GM12872 (cell line): Measurements from ENCODE around the gene CARMIL3.

Source experiments
- TF ChIP-seq, protein P1 (sequence below): IDR thresholded peaks from 3 replicates; pipeline ENCODE4 v1.5.1; 2011; ENCODE audit warnings: low read depth, mild to moderate bottlenecking, low read length, moderate library complexity; ENCODE audit not compliant: insufficient read depth

Gene CARMIL3

DNA sequence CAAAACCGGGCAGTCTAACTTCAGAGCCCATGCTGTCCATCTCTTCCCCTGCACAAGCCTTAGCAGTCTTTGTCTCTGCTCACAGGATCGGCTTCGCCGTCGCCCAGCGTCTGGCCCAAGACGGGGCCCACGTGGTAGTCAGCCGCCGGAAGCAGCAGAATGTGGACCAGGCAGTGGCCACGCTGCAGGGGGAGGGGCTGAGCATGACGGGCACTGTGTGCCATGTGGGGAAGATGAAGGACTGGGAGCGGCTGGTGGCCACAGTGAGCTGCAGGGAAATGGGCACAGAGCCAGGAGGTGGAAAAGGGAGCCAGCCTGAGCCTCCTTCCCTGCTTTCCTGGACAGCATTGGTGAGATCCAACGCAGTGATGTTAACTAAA lies 14.2 kb upstream of the CARMIL3 start:
- TF ChIP-seq, protein P1, sequence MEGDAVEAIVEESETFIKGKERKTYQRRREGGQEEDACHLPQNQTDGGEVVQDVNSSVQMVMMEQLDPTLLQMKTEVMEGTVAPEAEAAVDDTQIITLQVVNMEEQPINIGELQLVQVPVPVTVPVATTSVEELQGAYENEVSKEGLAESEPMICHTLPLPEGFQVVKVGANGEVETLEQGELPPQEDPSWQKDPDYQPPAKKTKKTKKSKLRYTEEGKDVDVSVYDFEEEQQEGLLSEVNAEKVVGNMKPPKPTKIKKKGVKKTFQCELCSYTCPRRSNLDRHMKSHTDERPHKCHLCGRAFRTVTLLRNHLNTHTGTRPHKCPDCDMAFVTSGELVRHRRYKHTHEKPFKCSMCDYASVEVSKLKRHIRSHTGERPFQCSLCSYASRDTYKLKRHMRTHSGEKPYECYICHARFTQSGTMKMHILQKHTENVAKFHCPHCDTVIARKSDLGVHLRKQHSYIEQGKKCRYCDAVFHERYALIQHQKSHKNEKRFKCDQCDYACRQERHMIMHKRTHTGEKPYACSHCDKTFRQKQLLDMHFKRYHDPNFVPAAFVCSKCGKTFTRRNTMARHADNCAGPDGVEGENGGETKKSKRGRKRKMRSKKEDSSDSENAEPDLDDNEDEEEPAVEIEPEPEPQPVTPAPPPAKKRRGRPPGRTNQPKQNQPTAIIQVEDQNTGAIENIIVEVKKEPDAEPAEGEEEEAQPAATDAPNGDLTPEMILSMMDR = no peak

DNA sequence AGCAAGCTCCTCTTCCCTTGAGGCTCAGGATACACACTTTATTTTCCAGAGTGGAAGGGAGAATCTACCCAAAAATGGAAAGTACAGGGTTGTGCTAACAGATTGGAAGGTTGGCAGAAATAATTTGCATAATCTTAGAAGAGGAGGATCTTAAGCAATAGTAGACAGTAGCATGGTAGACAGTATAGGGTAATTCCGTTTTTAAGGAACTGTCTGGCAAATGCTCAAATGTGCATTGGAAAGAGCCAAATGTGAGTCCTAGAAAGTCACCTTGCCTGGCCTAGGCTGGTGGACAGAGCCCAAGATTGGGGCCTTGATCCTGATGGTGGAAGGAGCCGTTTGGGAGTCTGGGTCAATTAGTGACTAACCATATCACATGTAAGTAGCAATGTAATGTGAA lies 13.1 kb upstream of the CARMIL3 start:
- TF ChIP-seq, protein P1 = no peak

DNA sequence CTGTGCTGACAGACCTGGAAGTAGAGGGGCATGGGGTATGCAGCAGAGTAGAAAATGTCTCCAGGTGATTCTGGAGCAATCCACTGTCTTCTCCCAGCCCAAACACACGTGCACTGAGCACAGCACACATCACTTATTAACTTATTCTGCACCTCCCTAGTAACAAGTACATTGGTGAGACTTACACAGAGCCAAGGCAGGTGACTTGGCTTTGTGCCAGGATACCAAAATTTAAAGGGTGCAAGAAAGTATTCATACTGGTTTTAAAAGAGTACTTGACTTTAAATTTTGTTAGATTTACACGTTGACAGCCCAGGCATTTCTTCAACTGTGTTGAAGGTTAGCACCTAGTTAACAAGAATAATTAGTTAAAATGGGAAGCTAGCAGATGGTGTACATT lies 11.1 kb upstream of the CARMIL3 start:
- TF ChIP-seq, protein P1 = no peak

DNA sequence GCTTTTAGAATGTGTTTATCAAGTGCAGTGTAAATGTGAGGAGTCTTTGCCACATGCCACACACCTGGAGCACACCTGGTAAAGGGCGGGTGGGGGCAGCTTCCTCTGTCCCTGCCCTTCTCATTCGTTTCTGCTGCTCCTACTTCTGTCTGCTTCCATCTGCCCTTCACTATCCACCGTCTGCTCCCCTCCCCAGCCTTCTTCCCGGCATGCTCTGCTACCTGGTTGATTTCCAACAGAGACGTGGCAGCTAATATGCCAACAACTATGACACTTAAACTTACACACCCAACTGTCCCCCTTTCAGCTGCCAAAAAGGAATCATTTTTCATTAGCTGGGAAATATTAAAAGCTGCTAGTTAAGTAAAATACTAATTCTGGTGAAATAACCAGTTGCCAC lies 9.1 kb upstream of the CARMIL3 start:
- TF ChIP-seq, protein P1 = no peak

DNA sequence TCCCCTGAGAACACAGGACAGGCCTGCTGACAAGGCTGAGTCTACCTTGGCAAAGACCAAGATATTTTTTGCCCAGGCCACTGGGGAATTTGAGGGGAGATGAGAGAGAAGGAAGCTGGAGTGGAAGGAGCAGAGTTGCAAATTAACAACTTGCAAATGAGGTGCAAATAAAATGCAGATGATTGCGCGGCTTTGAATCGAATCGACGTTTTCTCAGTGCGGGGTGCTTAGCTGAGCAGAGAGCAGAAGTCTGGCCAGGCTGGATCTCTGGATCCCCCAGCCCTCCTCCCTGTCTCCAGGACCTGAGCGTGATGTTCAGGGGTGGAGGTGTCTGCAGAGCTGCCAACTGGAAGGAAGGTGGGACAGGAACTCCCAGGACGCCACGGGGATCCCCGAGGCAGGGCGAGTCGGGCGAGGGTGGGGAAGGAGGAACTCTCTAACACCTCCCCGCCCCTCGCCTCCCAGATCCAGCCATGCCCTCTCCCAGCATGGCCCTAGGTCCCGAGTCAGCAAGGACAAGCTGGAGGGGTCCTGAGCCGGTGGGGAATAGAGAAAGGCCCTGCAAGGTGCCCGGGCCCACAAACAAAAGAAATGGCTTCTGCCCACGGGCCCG lies 527 bp upstream of the CARMIL3 start:
- TF ChIP-seq, protein P1 = no peak

DNA sequence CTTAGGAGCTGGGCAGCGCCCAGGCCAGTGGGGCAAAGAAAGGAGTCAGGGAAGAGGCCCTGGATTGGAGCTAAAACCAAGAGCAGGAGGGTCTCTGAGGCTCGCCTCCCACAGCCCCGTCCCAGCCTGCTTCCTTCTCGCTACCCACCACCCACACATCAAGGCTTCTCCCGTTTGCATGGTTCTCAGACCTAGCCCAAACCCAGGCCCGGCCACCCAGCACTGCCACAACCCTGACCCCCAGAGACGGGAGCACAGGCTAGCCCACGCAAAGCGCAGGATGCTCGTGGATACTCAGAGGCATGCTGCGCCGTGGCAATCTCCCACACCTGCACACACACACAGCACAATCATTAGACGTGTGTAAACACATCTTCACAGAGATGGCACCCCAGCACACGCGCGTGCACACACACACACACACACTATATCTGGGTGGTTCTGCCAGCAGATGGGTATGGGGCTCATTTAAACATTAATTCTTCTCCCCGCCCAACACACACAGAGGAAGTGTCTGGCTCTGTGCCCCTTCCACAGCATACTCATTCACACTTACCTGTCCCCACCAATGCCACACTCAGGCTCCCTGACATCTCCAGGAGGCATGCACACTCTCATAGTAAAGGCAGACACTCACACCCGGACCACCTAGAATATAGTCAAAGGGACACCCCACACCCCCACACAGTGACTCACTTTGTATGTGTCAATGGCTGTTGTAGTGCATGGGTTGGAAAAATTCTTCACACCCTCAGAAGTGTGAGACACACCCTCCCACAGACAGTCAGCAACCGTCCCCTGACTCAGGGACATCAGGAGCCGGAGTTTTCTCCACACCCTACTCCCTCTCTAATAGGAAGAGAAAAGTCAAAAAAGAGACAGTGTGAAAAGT lies 1.1 kb downstream of the CARMIL3 start:
- TF ChIP-seq, protein P1 = no peak

DNA sequence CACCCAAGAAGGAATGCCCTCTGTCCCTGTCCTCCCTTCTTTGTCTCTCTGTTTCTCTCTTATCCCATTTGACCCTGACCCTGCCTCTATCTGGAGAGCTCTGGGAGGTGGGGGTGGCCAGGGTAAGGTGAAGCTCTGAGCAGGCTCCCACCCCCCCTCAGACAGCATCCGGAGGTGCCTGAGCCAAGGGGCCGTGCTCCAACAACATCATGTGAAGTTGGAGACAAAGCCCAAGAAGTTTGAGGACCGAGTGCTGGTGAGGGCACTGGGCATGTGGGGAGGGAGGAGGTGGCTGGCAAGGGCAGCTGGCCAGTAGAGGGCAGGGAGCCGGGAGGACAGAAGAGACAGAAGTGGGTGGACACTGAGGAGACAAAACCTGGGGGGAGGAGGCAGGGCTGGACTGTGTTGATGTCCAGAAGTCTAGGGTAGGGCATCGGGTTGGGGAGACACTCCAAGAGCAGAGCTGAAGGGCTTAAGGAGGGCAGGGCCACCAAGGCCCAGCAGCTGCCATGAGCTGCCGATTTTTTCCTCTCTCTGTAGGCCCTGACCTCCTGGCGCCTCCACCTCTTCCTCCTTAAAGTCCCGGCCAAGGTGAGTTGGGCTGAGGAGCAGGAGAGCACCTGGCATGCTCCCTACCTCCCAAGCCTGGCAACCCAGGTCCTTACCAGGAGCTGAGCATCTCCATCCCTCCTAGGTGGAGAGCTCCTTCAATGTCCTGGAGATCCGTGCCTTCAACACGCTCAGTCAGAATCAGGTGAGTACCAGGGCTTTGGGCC lies 1.9 kb downstream of the CARMIL3 start:
- TF ChIP-seq, protein P1 = no peak
